ENCODE results near the gene KIF5A. TPM values are rescaled to one million over a fixed set of nuclear protein-coding genes. Genes with fewer than 3 reads are reported as not detected.

The KIF5A gene
- polyA plus RNA-seq, 3 donors from 2014 or later: not detected

GRCh38 chr12:57522887-57523705, 26.7 kb upstream of the KIF5A start:
- Mint-ChIP-seq H3K36me3 (peaks cover 0 to 8% (median 3%) of the 10 kb centered on the region in 3 donors), H3K4me1 (peaks cover 51 to 55% of the 10 kb centered on the region in 2 donors)

GRCh38 chr12:57523706-57524614, 25.9 kb upstream of the KIF5A start:
- DNase-seq: no peak
- H3K27ac Mint-ChIP-seq: peak overlapping the region; percentile 87 to 97 (median 94)
- H3K27me3 Mint-ChIP-seq (ENCODE audit: low read depth in 3 of 3): peaks cover 34 to 39% (median 36%) of the 10 kb centered on the region in 3 donors
- peaks cover 42 to 47% of the 10 kb centered on the region in 2 donors for H3K4me1 Mint-ChIP-seq
- H3K9me3 Mint-ChIP-seq: no peaks in the 10 kb centered on the region
- H3K4me3 Mint-ChIP-seq: peak overlapping the region; percentile 88 to 95 (median 91)
- H3K36me3 Mint-ChIP-seq: peaks cover 0 to 7% (median 3%) of the 10 kb centered on the region in 3 donors

More at GRCh38 chr12:57522887-57523705, 26.7 kb upstream of the KIF5A start:
- Mint-ChIP-seq H3K27ac (peak overlapping the region; percentile 87 to 99 (median 94)), H3K4me3 (peak overlapping the region; percentile 88 to 95 (median 91)), H3K9me3 (no peaks in the 10 kb centered on the region), H3K27me3 (ENCODE audit: low read depth in 3 of 3) (peaks cover 36 to 41% (median 37%) of the 10 kb centered on the region in 3 donors)
- DNase-seq: no peak

GRCh38 chr12:57524814-57525614, 24.8 kb upstream of the KIF5A start:
- Mint-ChIP-seq H3K4me3 (peak overlapping the region in 3 of 5 donors; percentile 10 to 91 (median 42)), H3K27ac (peak overlapping the region; percentile 87 to 97 (median 94)), H3K9me3 (no peaks in the 10 kb centered on the region), H3K36me3 (peaks cover 0 to 7% (median 3%) of the 10 kb centered on the region in 3 donors), H3K4me1 (peaks cover 34 to 37% of the 10 kb centered on the region in 2 donors), H3K27me3 (ENCODE audit: low read depth in 3 of 3) (peaks cover 29 to 32% (median 32%) of the 10 kb centered on the region in 3 donors)
- DNase-seq: no peak

GRCh38 chr12:57525615-57526383, 24.0 kb upstream of the KIF5A start:
- DNase-seq: no peak
- Mint-ChIP-seq H3K36me3 (peaks cover 0 to 7% (median 3%) of the 10 kb centered on the region in 3 donors), H3K4me3 (peak overlapping the region in 1 of 5 donors; percentile 42), H3K27me3 (ENCODE audit: low read depth in 3 of 3) (peaks cover 21 to 25% (median 24%) of the 10 kb centered on the region in 3 donors), H3K9me3 (no peaks in the 10 kb centered on the region), H3K4me1 (peaks cover 33 to 34% of the 10 kb centered on the region in 2 donors), H3K27ac (peak overlapping the region in 2 of 6 donors; percentile 21 to 28)

GRCh38 chr12:57526477-57527126, 23.2 kb upstream of the KIF5A start:
- peaks cover 2 to 11% (median 3%) of the 10 kb centered on the region in 3 donors for H3K36me3 Mint-ChIP-seq
- no peaks in the 10 kb centered on the region for H3K9me3 Mint-ChIP-seq
- no peak overlapping the region for H3K4me3 Mint-ChIP-seq
- no peak for DNase-seq
- H3K27me3 Mint-ChIP-seq (ENCODE audit: low read depth in 3 of 3): peaks cover 16 to 18% (median 17%) of the 10 kb centered on the region in 3 donors
- peaks cover 25 to 26% of the 10 kb centered on the region in 2 donors for H3K4me1 Mint-ChIP-seq
- H3K27ac Mint-ChIP-seq: peak overlapping the region in 1 of 6 donors; percentile 29

DNA sequence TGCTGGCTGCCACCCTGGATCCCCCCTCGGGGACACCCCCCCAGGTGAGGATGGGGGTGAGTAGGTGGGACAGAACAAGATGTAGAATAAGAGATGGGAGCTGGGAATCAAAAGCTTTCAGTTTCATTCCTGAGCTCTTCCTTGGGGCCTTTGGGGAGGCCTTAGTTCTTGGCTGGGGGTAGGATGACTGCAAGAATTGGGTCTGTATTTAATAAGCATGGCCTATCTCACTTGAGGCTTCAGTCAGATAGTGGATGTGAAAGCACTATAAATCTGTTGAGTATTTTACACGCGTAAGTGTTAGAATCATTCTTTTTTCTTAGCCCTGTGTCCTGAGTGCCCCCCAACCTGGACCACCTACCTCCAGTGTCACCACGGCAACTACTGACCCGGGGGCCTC, 22.7 kb upstream of the KIF5A start:
- H3K36me3 Mint-ChIP-seq: peaks cover 3 to 17% (median 4%) of the 10 kb centered on the region in 3 donors
- peaks cover 10 to 12% (median 11%) of the 10 kb centered on the region in 3 donors for H3K27me3 Mint-ChIP-seq (ENCODE audit: low read depth in 3 of 3)
- H3K4me3 Mint-ChIP-seq: no peak overlapping the region
- H3K9me3 Mint-ChIP-seq: no peaks in the 10 kb centered on the region
- peaks cover 19 to 20% of the 10 kb centered on the region in 2 donors for H3K4me1 Mint-ChIP-seq
- peak overlapping the region in 2 of 6 donors; percentile 29 to 36 for H3K27ac Mint-ChIP-seq
- no peak for DNase-seq

- H3K27ac Mint-ChIP-seq: no peak overlapping the region
- peaks cover 16 to 17% of the 10 kb centered on the region in 2 donors for H3K4me1 Mint-ChIP-seq
- DNase-seq: no peak
- peaks cover 5 to 8% (median 5%) of the 10 kb centered on the region in 3 donors for H3K27me3 Mint-ChIP-seq (ENCODE audit: low read depth in 3 of 3)
- H3K36me3 Mint-ChIP-seq: peaks cover 8 to 27% (median 11%) of the 10 kb centered on the region in 3 donors
- no peak overlapping the region for H3K4me3 Mint-ChIP-seq
- no peaks in the 10 kb centered on the region for H3K9me3 Mint-ChIP-seq
Observed at GRCh38 chr12:57528176-57528575, 21.7 kb upstream of the KIF5A start.

DNA sequence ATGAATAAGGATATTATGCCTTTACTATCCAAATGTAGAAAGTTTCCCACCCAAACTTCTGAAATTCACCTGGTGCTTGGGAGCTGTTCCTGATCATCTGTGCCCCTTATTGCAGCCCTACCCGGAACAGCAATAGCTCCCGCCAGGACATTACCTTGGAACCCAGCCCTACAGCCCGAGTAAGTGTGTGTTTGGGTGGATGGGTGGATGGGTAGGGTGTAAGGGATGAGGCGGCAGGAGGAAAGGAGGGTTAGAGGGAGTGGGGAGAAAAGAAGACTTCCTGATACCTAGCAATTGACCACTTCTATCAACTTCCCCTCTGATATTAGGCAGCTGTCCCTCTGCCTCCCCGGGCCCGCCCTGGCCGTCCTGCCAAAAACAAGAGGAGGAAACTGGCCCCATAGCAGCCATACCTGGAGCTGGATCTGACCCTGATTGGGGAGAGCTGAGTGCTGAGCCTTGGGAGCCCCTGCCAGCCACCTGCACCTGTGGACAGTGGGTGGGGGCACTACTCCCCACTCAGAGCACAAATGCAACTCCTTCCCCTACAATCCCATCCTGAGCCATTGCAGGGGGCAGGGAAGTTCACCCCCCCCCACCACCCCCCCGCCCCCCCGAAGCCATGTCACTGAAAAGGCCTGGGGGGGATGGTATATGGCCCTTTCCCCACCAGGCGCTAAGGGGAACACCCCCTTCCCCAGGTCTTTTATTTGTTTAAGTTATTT, 20.9 kb upstream of the KIF5A start:
- H3K27me3 Mint-ChIP-seq (ENCODE audit: low read depth in 3 of 3): peaks cover 0 to 2% (median 0%) of the 10 kb centered on the region in 3 donors
- peak overlapping the region in 1 of 6 donors; percentile 13 for H3K27ac Mint-ChIP-seq
- no peaks in the 10 kb centered on the region for H3K9me3 Mint-ChIP-seq
- no peak overlapping the region for H3K4me3 Mint-ChIP-seq
- no peak for DNase-seq
- peaks cover 8% of the 10 kb centered on the region in 2 donors for H3K4me1 Mint-ChIP-seq
- H3K36me3 Mint-ChIP-seq: peaks cover 9 to 31% (median 12%) of the 10 kb centered on the region in 3 donors

DNA sequence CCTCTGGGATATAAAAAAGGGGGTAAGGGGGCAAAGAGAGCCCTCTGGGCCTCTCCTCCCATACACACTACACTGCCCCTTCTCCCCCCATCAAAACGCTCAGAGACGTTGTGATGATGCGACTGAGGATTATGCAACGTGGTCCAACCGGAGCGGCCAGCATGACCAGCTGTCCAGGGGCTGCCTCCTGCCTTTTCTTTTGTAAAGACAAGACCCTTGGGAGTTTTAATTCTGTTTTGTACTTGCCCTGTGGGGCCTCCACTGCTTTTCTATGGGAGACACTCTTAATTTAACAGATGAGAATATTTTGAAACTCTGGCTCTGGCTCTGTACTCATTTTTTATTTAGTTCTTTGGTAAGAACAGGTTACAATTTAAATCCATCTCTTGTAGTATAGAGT, 20.0 kb upstream of the KIF5A start:
- H3K4me1 Mint-ChIP-seq: peaks cover under 1 to 1% of the 10 kb centered on the region in 2 donors
- H3K4me3 Mint-ChIP-seq: no peak overlapping the region
- H3K27me3 Mint-ChIP-seq (ENCODE audit: low read depth in 3 of 3): no peaks in the 10 kb centered on the region
- peak overlapping the region in 1 of 6 donors; percentile 51 for H3K27ac Mint-ChIP-seq
- H3K9me3 Mint-ChIP-seq: no peaks in the 10 kb centered on the region
- DNase-seq: no peak
- peaks cover 6 to 34% (median 15%) of the 10 kb centered on the region in 3 donors for H3K36me3 Mint-ChIP-seq

- Mint-ChIP-seq H3K27me3 (ENCODE audit: low read depth in 3 of 3) (no peaks in the 10 kb centered on the region), H3K36me3 (peaks cover 6 to 34% (median 17%) of the 10 kb centered on the region in 3 donors), H3K4me1 (peaks cover 0 to 1% of the 10 kb centered on the region in 2 donors), H3K9me3 (no peaks in the 10 kb centered on the region), H3K4me3 (no peak overlapping the region), H3K27ac (peak overlapping the region in 1 of 6 donors; percentile 51)
- DNase-seq: no peak
Observed at GRCh38 chr12:57530396-57531142, 19.3 kb upstream of the KIF5A start.

DNA sequence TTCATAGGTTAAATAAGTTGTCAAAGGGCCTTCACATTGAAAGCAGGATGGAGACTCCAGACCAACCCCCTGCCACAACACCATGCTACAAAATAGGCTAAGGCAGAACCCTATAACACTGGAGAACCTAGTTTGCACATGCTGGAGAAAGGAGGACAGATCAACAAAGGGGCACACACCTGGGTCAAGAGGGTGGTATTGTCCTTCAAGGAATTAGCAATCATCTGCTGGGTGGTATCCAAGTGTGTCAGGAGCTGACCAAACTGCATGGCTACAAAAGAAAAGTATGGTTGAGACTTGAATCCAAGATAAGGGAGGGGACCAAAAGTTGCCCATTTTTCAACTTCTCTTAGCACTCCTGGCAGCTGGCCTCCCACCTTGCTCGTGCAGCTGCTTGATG, 18.0 kb upstream of the KIF5A start:
- Mint-ChIP-seq H3K27ac (peak overlapping the region in 2 of 6 donors; percentile 45 to 69), H3K9me3 (no peaks in the 10 kb centered on the region), H3K4me1 (no peaks in the 10 kb centered on the region), H3K4me3 (no peak overlapping the region), H3K36me3 (peaks cover 6 to 38% (median 18%) of the 10 kb centered on the region in 3 donors), H3K27me3 (ENCODE audit: low read depth in 3 of 3) (no peaks in the 10 kb centered on the region)
- DNase-seq: no peak

Data from immature natural killer cell (primary cell).